Common myeloid progenitor, CD34-positive (primary cell): ENCODE measurements around the gene RRAS2.
"Not testable (repeated sequence)": the region's sequence is repeated elsewhere in the genome, so short reads cannot be mapped to it uniquely, and the experiment has no call there.

Source experiments
- CTCF ChIA-PET: fragments of 350-600 bp; sonication (Branson Sonifier 250); formaldehyde crosslinking; loops from one replicate; lab custom pipeline; 2021; ENCODE audit warnings: antibody characterized with exemption; lab: Charles Lee
- POLR2A ChIA-PET: fragments of 350-600 bp; sonication (Branson Sonifier 250); formaldehyde crosslinking; loops from one replicate; lab custom pipeline; 2021; ENCODE audit warnings: antibody characterized with exemption; lab: Charles Lee
- DNase-seq, 3 donors: peaks; one replicate each; pipeline versions ENCODE4 v3.0.0 to v3.0.0-alpha.2; 2013
- H3K27ac ChIP-seq, 2 experiments: 1 replicate in 1 of 2; 2 replicates in 1 of 2; pipeline ENCODE4 v1.7.0; 2013; ENCODE audit warnings: inconsistent platforms in 2 of 2, low read length in 2 of 2, mild to moderate bottlenecking in 2 of 2, low read depth in 1 of 2, moderate library complexity in 1 of 2; ENCODE audit not compliant: severe bottlenecking in 2 of 2, insufficient read depth in 1 of 2, poor library complexity in 1 of 2
- H3K27me3 ChIP-seq, 5 experiments: replicated peaks in 2 of 5; 1 replicate in 3 of 5; 2 replicates in 2 of 5; pipeline versions ENCODE4 v1.6.1 to v1.7.0; 2013; ENCODE audit warnings: low read length in 4 of 5, mild to moderate bottlenecking in 2 of 5, moderate library complexity in 2 of 5, inconsistent platforms in 1 of 5; ENCODE audit not compliant: insufficient read depth in 5 of 5, control insufficient read depth in 4 of 5
- H3K36me3 ChIP-seq, 4 experiments: 1 replicate in 2 of 4; 2 replicates in 2 of 4; pipeline versions ENCODE4 v1.6.1 to v1.7.0; 2013; ENCODE audit warnings: low read length in 3 of 4, control low read depth in 1 of 4, mild to moderate bottlenecking in 1 of 4; ENCODE audit not compliant: control insufficient read depth in 4 of 4, insufficient read depth in 4 of 4
- H3K4me1 ChIP-seq, 4 experiments: 1 replicate in 3 of 4; 2 replicates in 1 of 4; pipeline versions ENCODE4 v1.6.1 to v1.7.1; 2013; ENCODE audit warnings: low read length in 3 of 4, mild to moderate bottlenecking in 3 of 4, control low read depth in 1 of 4, inconsistent platforms in 1 of 4, moderate library complexity in 1 of 4; ENCODE audit not compliant: control insufficient read depth in 4 of 4, insufficient read depth in 4 of 4; ENCODE audit errors: control extremely low read depth in 1 of 4
- H3K4me3 ChIP-seq, 7 experiments: 1 replicate in 4 of 7; 2 replicates in 3 of 7; pipeline versions ENCODE4 v1.5.1 to v1.7.0; 2013; ENCODE audit warnings: mild to moderate bottlenecking in 7 of 7, low read length in 6 of 7, moderate library complexity in 6 of 7, inconsistent platforms in 2 of 7, low read depth in 2 of 7, control low read depth in 1 of 7; ENCODE audit not compliant: insufficient read depth in 4 of 7, control insufficient read depth in 1 of 7; ENCODE audit errors: extremely low read depth in 1 of 7
- H3K9me3 ChIP-seq, 5 experiments: 1 replicate in 4 of 5; 2 replicates in 1 of 5; pipeline versions ENCODE4 v1.6.1 to v1.7.1; 2013; ENCODE audit warnings: low read length in 4 of 5, mild to moderate bottlenecking in 2 of 5, inconsistent platforms in 1 of 5, low read depth in 1 of 5, moderate library complexity in 1 of 5; ENCODE audit not compliant: control insufficient read depth in 4 of 5, insufficient read depth in 2 of 5; ENCODE audit errors: control extremely low read depth in 1 of 5
- WGBS: methylation state at CpG from one replicate; pipeline ENCODE4 v1.1.5; 2013; ENCODE audit not compliant: insufficient coverage; 5-methylcytosine and 5-hydroxymethylcytosine counted together

The RRAS2 gene

GRCh38 chr11:14278869-14279268 lies 80.1 kb downstream of the RRAS2 start:
- H3K36me3 ChIP-seq, H3K9me3 ChIP-seq, POLR2A ChIA-PET, H3K27ac ChIP-seq, H3K4me3 ChIP-seq, CTCF ChIA-PET, H3K4me1 ChIP-seq, DNase-seq: not testable (repeated sequence)
- peaks cover 0 to 52% (median 13%) of the 10 kb centered on the region in 5 experiments for H3K27me3 ChIP-seq
- 100% methylated on average over 1 of the region's 1 CpG for WGBS

DNA sequence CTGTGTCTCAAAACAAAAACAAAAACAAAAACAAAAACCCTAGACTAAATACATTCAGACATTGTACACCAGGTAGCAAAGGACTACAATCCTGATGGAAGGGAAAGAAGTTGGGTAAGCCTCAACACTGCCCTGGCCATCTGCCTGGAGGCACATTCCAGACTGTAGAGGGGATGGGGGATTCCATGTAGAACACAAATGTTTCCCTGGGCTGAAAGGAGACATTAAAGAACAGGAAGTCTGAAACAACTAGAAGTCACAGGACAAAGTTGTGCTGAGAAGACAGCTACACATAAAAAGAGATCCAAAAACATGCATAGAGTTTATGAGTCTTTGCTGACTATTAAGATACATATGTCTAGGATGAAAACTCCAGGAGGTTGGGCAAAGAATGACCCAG lies 83.9 kb downstream of the RRAS2 start:
- peaks cover 13 to 20% (median 19%) of the 10 kb centered on the region in 4 experiments for H3K4me1 ChIP-seq
- CTCF ChIA-PET, result no interaction called here
- no peak overlapping the region for H3K27ac ChIP-seq
- no peak for DNase-seq
- peaks cover 0 to 56% (median 15%) of the 10 kb centered on the region in 5 experiments for H3K27me3 ChIP-seq
- no peaks in the 10 kb centered on the region for H3K36me3 ChIP-seq
- no peak overlapping the region for H3K4me3 ChIP-seq
- POLR2A ChIA-PET, result no interaction called here
- H3K9me3 ChIP-seq, result no peaks in the 10 kb centered on the region

- Histone ChIP-seq H3K4me3 (no peak overlapping the region), H3K27ac (no peak overlapping the region), H3K27me3 (peaks cover 0 to 66% (median 16%) of the 10 kb centered on the region in 5 experiments), H3K36me3 (no peaks in the 10 kb centered on the region), H3K4me1 (peaks cover 13 to 22% (median 20%) of the 10 kb centered on the region in 4 experiments), H3K9me3 (no peaks in the 10 kb centered on the region)
- CTCF ChIA-PET, result no interaction called here
- POLR2A ChIA-PET, result no interaction called here
- DNase-seq, result no peak
- WGBS, result 100% methylated on average over 2 of the region's 2 CpGs
Observed at GRCh38 chr11:14273895-14274294, 85.1 kb downstream of the RRAS2 start.

DNA sequence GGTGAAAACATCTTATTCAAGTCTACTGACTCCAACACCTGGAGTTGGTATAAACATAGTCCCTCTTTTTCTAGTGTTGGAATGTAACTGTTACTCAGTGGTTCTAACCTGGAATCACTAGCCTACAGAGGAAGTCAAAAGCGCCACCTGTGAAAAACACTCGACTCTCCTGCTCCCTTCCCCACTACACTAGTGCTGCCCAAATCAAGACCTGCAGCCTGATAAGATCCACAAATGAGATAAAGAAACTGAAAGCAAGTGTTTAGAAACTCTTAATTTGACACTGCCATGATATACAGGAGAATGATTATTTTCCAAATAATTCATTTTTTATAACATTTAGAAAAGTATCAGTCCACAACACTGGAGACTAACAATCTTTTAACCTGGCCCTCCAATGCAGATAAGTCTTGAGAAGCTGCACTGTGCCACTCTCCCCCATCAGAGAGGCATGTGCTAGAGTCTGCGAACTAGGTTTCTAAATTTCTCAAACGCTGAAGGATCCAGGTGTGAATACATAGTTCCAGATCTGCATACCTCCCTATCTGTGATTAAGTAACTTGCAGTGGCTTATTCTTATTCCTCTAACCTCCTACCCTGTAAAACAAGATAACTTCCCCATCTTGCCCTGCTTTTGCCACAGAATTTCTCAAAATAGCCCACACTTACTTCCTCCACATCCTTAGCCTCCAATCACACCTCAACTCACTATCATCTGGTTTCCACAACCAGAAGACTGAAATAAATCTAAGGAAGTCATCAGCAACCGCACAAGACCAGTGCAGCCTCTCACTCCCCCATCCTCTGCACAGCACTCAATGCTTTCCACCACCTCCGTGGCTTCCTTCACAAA lies 88.1 kb downstream of the RRAS2 start:
- no peak overlapping the region for H3K27ac ChIP-seq
- WGBS, result 0% methylated on average over 4 of the region's 6 CpGs
- CTCF ChIA-PET, result no interaction called here
- peak overlapping the region in 1 of 7 experiments; percentile 24 for H3K4me3 ChIP-seq
- H3K9me3 ChIP-seq, result peaks cover 0 to under 1% (median 0%) of the 10 kb centered on the region in 5 experiments
- POLR2A ChIA-PET, result no interaction called here
- peak; percentile 68 to 93 (median 90) for DNase-seq
- H3K36me3 ChIP-seq, result no peaks in the 10 kb centered on the region
- peaks cover 13 to 22% (median 20%) of the 10 kb centered on the region in 4 experiments for H3K4me1 ChIP-seq
- peaks cover 2 to 81% (median 28%) of the 10 kb centered on the region in 5 experiments for H3K27me3 ChIP-seq

- peaks cover 2 to 81% (median 34%) of the 10 kb centered on the region in 5 experiments for H3K27me3 ChIP-seq
- peaks cover 13 to 22% (median 20%) of the 10 kb centered on the region in 4 experiments for H3K4me1 ChIP-seq
- WGBS, result 57% methylated on average over 2 of the region's 5 CpGs
- H3K4me3 ChIP-seq, result no peak overlapping the region
- no peak overlapping the region for H3K27ac ChIP-seq
- H3K9me3 ChIP-seq, result peaks cover 0 to 2% (median 0%) of the 10 kb centered on the region in 5 experiments
- ChIA-PET CTCF (interaction anchor here (1.0 to 1.6 kb wide), 4 partner anchors 12 to 104 kb away, joined by 3 to 6 read pairs (median 3); no protein-coding TSS in a partner anchor), POLR2A (no interaction called here)
- peak in 1 of 3 donors; percentile 10 for DNase-seq
- H3K36me3 ChIP-seq, result no peaks in the 10 kb centered on the region
Observed at GRCh38 chr11:14269692-14270573, 89.0 kb downstream of the RRAS2 start.

DNA sequence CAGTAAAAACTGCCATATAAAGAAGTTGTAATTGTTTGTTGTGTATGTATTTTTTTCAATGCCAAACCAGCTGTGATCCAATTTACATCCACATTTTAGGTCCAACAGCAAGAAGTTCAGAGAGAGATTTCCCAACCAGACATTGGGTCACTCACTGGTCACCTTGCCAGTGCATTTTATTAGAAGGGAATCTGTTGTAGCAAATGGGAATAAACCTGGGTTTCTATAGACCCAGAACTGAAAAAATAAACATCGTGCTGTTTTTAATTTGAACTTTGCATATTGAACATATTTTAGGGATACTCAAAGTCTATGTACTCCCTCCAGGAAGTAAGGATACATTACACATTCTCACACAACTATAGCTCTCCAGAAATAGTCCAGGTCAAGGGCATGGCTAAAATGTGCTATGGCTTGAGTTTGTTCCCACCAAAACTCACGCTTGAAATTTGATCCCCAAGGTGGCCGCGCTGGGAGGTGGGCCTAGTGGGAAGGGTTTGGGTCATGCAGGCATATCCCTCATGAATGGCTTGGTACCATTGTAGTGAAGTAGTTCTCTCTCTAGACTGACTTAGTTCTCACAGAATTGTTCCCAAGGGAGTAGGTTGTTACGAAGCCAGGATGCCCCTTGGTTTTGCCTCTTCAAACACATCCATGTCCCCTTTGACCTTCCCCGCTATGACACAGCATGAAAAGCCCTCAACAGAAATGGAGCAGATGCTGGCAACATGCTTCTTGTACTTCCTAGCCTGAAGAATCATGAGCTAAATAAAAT lies 90.9 kb downstream of the RRAS2 start:
- POLR2A ChIA-PET, result no interaction called here

More for the DNA sequence above, 90.9 kb downstream of the RRAS2 start:
- Histone ChIP-seq H3K27me3 (peaks cover 2 to 80% (median 29%) of the 10 kb centered on the region in 5 experiments), H3K4me3 (no peak overlapping the region), H3K9me3 (peaks cover 0 to 2% (median 0%) of the 10 kb centered on the region in 5 experiments), H3K27ac (no peak overlapping the region), H3K4me1 (peaks cover 13 to 22% (median 20%) of the 10 kb centered on the region in 4 experiments), H3K36me3 (no peaks in the 10 kb centered on the region)
- no peak for DNase-seq
- WGBS, result 95% methylated on average over 6 of the region's 6 CpGs
- CTCF ChIA-PET, result interaction anchor here (1.3 kb wide), 1 partner anchor 311 kb away, joined by 3 read pairs; no protein-coding TSS in a partner anchor
